GM18498 (cell line): ENCODE data around the gene NCK2.
A peak's percentile ranks its signal among the peaks of the same experiment; 100 is the strongest.

Experiments used
- ATAC-seq: cut with Tn5 transposase; IDR thresholded peaks from one replicate; pipeline ENCODE4 v1.9.1; 2021; ENCODE audit warnings: mild to moderate bottlenecking, moderate library complexity; ENCODE audit not compliant: unreplicated experiment

The NCK2 gene

GRCh38 chr2:105910497-105911238 lies 166.0 kb downstream of the NCK2 start:
- no peak for ATAC-seq

DNA sequence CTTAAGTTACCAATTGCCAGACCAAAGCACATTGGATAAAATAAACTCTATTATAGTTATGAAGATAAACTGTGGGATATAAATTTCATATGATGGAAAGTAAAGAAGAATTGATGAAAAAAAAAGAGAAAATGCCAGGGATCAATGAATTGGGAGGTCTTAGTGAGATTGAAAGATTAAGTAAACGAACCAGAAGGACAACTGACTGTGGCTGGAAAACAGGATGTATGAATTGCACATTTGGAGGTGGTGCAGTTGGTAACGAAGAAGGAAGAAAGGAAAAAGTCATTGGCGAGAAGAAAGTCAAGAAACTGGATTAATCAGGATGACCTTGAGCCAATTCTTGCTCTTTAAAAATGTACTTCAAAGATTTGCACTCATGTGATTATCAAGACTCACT lies 166.7 kb downstream of the NCK2 start:
- no peak for ATAC-seq

GRCh38 chr2:105912081-105912480 lies 167.4 kb downstream of the NCK2 start:
- no peak for ATAC-seq

DNA sequence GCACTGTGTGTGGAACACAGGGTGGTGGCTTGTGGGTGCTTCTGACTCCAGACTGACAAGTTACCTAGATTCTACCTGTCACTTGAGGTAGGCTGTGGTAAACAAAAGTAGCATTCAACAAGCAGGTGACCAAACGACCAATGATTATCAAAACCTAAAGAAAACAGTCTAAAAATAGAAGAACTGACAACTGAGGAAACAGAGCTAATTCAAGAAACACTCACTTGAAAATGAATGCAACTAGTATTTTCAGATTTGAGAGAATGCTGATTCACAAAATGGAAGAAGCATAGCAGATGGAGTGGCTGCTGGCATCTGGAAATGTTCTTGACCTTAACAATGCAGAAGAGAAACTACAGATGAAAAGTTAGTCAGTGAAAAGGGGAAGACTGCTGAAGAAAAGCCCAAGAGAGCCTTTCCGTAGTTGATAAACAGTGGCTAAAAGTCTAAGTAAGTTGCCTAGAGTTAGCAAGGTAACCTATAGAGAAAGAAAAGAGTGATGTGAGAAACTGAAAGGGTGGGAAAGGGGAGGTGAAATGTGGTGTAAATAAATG lies 170.4 kb downstream of the NCK2 start:
- peak; percentile 84 for ATAC-seq

GRCh38 chr2:105917226-105917625 lies 172.5 kb downstream of the NCK2 start:
- no peak for ATAC-seq

- ATAC-seq = no peak
These were observed 173.0 kb downstream of the NCK2 start for GRCh38 chr2:105917688-105918087.

DNA sequence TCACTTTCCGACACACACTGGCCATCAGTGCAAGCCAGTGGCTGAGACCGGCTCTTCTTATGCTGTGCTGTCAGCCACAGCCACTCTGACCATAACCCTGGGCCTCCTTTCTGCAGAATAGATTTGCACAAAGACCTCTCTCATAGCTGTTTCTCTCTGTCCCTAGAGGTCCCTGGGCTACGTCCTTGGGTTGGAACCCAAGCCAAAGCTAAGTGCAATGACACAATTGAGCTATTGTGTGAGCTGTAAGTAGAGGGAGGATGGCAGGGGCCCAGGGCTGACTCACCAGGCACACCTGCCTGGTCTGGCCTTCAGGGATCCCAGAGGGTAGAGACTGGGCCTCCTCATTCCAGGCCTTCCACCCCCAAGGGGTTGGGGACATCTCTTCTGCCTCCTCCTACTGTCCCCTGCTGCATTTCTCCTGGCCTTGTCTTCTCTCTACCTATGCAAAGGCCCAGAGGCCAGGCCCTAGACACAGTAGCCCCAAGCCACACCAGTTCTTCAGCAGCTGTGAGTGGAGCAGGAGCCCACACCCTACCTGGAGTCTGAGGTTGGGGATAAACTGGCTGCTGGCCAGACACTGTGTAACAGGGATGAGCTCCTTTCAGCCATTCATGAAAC lies 174.6 kb downstream of the NCK2 start:
- no peak for ATAC-seq

- ATAC-seq = no peak
These were observed 175.1 kb downstream of the NCK2 start for GRCh38 chr2:105919826-105920225.

DNA sequence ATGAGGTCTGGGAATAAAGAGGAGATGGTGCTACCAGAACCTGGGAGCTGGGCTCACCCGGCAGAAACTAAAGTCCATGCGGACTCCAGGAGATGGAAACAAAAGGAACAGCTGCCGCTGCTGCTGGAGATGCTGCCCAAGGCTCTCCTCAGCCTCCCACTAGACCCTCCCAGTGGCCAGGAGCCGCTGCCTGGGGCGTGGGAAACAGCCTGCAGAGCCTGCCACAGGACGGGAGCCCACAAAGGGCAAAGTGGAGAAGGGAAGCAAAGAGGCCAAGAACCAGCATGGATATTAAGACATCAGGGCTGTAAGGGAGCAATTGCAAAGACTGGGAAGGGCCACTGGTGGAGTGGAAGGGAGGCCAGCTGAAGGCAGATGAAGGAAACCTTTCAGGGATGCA lies 179.6 kb downstream of the NCK2 start:
- no peak for ATAC-seq

- no peak for ATAC-seq
These were observed 180.2 kb downstream of the NCK2 start for GRCh38 chr2:105924932-105925331.

DNA sequence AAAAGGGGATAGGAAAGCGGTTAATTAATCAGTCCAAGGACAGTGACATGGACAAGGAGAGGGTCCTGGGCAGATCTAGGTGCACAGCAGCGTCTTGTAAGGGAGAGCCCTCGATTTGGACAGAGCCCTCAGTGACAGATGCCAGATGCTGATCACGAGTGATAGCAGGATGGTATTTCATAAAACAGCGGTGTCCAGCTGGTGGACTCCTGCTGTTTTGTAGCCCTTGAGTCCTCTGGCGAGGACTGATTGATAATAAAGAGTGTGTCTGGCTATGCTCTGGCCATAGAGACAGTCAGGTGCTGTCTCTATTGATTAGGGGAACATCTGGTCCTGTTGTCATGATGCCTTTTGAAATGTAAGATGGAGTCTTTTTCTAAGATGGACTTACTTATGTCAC lies 180.7 kb downstream of the NCK2 start:
- ATAC-seq = no peak

DNA sequence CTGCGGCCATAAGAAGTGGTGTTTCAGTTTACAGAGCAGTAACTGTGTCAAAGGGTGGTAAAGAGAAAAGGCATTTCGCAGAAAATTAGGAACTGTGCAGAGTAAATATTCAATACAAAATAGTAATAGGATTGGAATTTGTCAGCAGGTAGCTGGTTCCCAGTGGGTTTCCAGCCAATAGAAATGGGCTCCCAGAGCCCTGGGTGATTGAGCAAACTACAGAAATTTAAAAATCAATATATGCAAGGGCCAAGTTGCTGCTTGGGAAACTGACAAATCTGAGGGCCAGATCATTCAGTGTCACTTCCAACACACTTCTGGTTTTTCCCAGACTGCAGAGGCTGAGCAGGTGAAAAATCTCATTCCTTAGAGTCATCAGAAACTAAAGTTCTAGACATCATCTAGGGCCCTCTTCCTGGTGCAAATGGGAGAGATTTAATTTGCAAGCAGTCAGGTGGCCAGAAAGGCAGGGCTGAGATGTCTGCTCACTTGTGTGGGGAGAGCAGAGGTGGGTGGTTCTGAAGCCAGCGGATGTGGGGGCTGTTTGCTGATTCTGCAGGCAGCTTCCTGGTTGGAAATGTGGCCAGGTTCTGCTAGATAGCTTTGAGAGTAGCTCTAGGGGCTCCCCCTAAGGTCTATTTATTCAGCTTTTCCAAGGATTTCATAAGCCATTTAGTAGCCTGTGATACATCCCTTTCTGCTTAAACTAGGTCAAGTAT lies 182.4 kb downstream of the NCK2 start:
- no peak for ATAC-seq

- ATAC-seq = no peak
These were observed 183.4 kb downstream of the NCK2 start for GRCh38 chr2:105928086-105928485.

DNA sequence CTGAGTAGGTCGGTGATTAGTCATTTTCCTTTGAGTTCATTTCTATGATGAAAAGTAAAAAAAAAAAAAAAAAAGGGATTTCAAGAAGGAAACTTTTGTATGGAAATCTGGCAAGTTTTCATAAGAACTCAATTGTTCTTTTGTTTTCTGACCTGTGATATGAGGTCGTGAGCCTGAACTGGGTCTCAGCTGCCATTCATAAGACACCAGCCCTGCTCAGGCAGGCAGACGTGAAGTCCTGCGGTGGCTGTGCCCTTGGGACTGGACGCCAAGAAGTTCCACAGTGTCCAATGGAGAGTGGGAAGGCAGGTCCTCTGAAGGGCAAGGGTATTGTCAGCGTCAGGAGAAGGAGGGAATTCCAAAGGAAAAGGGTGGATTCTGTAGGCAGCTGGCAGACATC lies 183.9 kb downstream of the NCK2 start:
- no peak for ATAC-seq

DNA sequence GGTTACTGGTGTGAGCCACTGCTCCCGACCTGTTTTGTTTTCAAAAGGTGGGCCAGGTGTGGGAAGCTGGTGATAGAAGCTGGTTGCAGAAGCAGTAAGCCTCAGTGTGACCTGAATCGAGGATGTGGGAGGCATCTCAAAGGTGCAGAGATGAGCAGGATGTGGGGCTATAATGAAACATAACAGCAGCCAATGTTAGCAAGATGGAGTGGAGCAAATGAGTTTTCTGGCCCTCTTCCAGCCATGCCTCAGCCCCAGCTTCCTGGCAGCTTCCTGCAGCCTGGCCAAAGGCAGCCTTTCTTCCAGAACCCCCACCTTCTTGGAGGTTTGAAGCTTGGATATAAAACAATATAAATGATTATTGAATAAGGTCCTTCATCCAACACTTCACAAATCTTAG lies 184.8 kb downstream of the NCK2 start:
- ATAC-seq = no peak

GRCh38 chr2:105932582-105932981 lies 187.9 kb downstream of the NCK2 start:
- no peak for ATAC-seq

DNA sequence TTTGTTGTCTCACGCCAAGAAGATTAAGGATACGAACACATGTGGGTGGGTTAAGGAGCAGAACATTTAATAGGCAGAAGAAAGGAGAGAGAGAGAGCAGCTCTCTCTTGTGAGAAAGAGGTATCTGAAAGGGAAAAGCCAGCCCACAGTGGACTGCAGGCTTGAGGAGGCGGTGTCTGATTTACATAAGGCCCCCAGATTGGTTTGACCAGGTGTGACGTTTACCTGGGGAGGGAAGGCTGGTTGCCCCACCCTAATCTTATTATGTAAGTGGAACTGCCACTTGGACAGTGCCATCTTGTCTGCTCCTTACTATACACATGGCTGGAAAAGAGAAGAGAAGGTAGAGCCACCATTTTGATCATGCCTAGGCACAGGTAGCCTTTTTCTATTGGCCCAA lies 189.2 kb downstream of the NCK2 start:
- ATAC-seq = no peak

GRCh38 chr2:105934467-105934866 lies 189.8 kb downstream of the NCK2 start:
- ATAC-seq = no peak

GRCh38 chr2:105935063-105935462 lies 190.4 kb downstream of the NCK2 start:
- ATAC-seq = no peak

DNA sequence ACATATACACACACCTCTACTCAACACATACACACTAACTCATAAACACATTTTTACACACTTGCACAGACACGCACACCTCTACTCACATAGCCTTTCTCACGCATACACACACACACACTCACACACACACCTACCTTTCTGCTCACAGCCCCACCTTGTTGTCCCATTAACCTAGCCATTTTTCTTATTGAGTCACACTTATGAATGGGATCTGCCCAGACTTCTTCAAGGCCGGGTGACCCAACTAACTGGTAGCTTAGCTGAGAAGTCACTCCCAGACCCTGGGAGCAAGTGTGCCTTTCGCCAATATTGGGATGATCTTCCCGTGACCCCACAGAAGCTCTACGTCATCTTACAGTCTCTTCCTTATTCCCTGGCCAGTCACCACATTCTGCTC lies 192.2 kb downstream of the NCK2 start:
- ATAC-seq = no peak

- no peak for ATAC-seq
These were observed 192.9 kb downstream of the NCK2 start for GRCh38 chr2:105937498-105938097.
